Measurements from ENCODE around the gene XK. TPM values are rescaled to one million over a fixed set of nuclear protein-coding genes. Genes with fewer than 3 reads are reported as not detected.

The XK gene
- total and polyA plus RNA-seq, 2 donors (not counting 3 experiments of a cell fraction or from before 2014, with no cell fraction given): 0.03 to 0.07 TPM

DNA sequence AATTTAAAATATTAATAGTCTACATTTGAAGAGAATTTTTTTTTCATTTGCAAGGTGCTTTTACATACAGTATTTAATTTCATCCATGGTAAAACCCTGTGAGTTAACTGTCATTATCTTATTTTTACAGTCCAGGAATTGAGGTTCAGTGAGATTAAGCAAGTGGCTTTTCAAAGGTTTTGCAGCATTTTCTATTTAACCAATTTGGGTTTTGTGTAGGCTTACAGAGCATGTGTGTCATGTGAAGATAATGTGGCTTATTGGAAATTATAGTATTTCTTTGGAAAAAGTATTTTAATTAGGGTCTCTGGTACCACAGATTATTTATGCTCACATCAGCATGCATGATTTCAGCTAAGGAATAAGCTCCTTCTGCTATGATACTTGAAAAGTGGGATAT lies 4.5 kb downstream of the XK start:
- BruUV-seq (replicated peaks): no TSS peak
- H3K4me3 ChIP-seq (replicated peaks in 1 of 3; ENCODE audit: insufficient read depth in 1 of 3, low read depth in 1 of 3, low read length in 3 of 3): no peak overlapping the region
- ChIA-PET CTCF (no interaction called here), POLR2A (no interaction called here)
- H2AFZ ChIP-seq (ENCODE audit: low read depth, low read length): no peak overlapping the region
- no peaks in the 10 kb centered on the region for H3K9me3 ChIP-seq (replicated peaks; ENCODE audit: control insufficient read depth, insufficient read depth, low read length)
- H3K9ac ChIP-seq (replicated peaks; ENCODE audit: extremely low read depth, insufficient read depth, low read length): no peak overlapping the region
- H3K79me2 ChIP-seq (ENCODE audit: control insufficient read depth, insufficient read depth, low read length): no peaks in the 10 kb centered on the region
- H3K27me3 ChIP-seq (ENCODE audit: control insufficient read depth in 2 of 2, insufficient read depth in 2 of 2, low read length in 2 of 2): no peaks in the 10 kb centered on the region
- dilution Hi-C loops (cut with MboI; ENCODE audit: extremely low pct_ligation_motif_present, low sequenced_read_pairs) (no loop called here), intact Hi-C loops (cut with micrococcal nuclease) (no loop called here)
- no peak for TF ChIP-seq POLR2AphosphoS5 (IDR thresholded peaks at IDR 0.05; ENCODE audit: insufficient read depth, low read depth, low read length)
- TF ChIP-seq POLR2A (IDR thresholded peaks at IDR 0.05; ENCODE audit: low read depth, low read length): no peak
- no peak for TF ChIP-seq FOS (IDR thresholded peaks at IDR 0.05; ENCODE audit: borderline replicate concordance, insufficient read depth, low read length)
- TF ChIP-seq CTCF (IDR thresholded peaks at IDR 0.05; ENCODE audit: extremely low read depth in 1 of 2, insufficient read depth in 1 of 2, low read depth in 1 of 2, low read length in 2 of 2): no peak
- TF ChIP-seq JUN (IDR thresholded peaks at IDR 0.05; ENCODE audit: borderline replicate concordance, insufficient read depth, insufficient read length, low read depth): no peak
- no peak for TF ChIP-seq GATA2 (IDR thresholded peaks at IDR 0.05; ENCODE audit: insufficient read depth, insufficient read length, low read depth, low read length)
- H3K9me1 ChIP-seq (replicated peaks; ENCODE audit: control insufficient read depth, extremely low read depth, insufficient read depth, low read length): no peaks in the 10 kb centered on the region
- H3K4me2 ChIP-seq (ENCODE audit: insufficient read depth, low read length): no peak overlapping the region
- no peaks in the 10 kb centered on the region for H3K36me3 ChIP-seq (ENCODE audit: control insufficient read depth in 2 of 2, extremely low read depth in 1 of 2, insufficient read depth in 2 of 2, low read length in 2 of 2)
- FAIRE-seq (no peak), DNase-seq (ENCODE audit: low read depth, low spot score) (no peak)
- no peaks in the 10 kb centered on the region for H4K20me1 ChIP-seq (replicated peaks; ENCODE audit: control insufficient read depth, extremely low read depth, insufficient read depth, low read length)
- no peaks in the 10 kb centered on the region for H3K4me1 ChIP-seq (ENCODE audit: control insufficient read depth, extremely low read depth, insufficient read depth, low read length)
- H3K27ac ChIP-seq (ENCODE audit: insufficient read depth, low read depth, low read length): no peak overlapping the region

DNA sequence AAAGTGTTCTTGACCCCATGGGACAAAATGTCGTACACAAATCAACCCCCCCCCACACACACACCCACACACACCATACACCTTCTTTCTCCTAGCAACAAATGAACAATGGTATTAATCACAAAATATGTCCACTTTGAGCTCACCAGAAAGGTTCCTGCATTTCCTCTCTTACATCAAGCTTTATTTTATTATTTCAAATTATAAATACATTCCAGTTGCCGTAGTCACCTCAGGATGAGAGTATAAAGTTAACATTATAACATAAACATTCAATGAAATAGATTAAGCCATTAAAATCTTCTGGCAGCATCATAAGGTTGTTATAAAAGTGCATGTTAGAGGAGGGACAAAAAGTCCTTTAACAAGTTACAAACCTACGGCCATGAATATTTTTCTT lies 7.3 kb downstream of the XK start:
- no TSS peak for BruUV-seq (replicated peaks)
- Histone ChIP-seq H3K27me3 (ENCODE audit: control insufficient read depth in 2 of 2, insufficient read depth in 2 of 2, low read length in 2 of 2) (no peaks in the 10 kb centered on the region), H3K27ac (ENCODE audit: insufficient read depth, low read depth, low read length) (no peak overlapping the region), H2AFZ (ENCODE audit: low read depth, low read length) (no peak overlapping the region), H3K9ac (replicated peaks; ENCODE audit: extremely low read depth, insufficient read depth, low read length) (no peak overlapping the region), H3K4me2 (ENCODE audit: insufficient read depth, low read length) (no peak overlapping the region), H3K36me3 (ENCODE audit: control insufficient read depth in 2 of 2, extremely low read depth in 1 of 2, insufficient read depth in 2 of 2, low read length in 2 of 2) (no peaks in the 10 kb centered on the region), H3K79me2 (ENCODE audit: control insufficient read depth, insufficient read depth, low read length) (no peaks in the 10 kb centered on the region), H4K20me1 (replicated peaks; ENCODE audit: control insufficient read depth, extremely low read depth, insufficient read depth, low read length) (no peaks in the 10 kb centered on the region), H3K9me3 (replicated peaks; ENCODE audit: control insufficient read depth, insufficient read depth, low read length) (no peaks in the 10 kb centered on the region), H3K4me1 (ENCODE audit: control insufficient read depth, extremely low read depth, insufficient read depth, low read length) (no peaks in the 10 kb centered on the region), H3K4me3 (replicated peaks in 1 of 3; ENCODE audit: insufficient read depth in 1 of 3, low read depth in 1 of 3, low read length in 3 of 3) (no peak overlapping the region), H3K9me1 (replicated peaks; ENCODE audit: control insufficient read depth, extremely low read depth, insufficient read depth, low read length) (no peaks in the 10 kb centered on the region)
- intact Hi-C loops (cut with micrococcal nuclease): no loop called here
- TF ChIP-seq POLR2A (IDR thresholded peaks at IDR 0.05; ENCODE audit: low read depth, low read length): no peak
- no peak for TF ChIP-seq MYC (IDR thresholded peaks at IDR 0.05; ENCODE audit: low read depth, low read length)
- TF ChIP-seq MAX (IDR thresholded peaks at IDR 0.05; ENCODE audit: insufficient read depth, insufficient read length): no peak
- TF ChIP-seq EZH2 (IDR thresholded peaks at IDR 0.05; ENCODE audit: borderline replicate concordance, low read depth, low read length, severe bottlenecking): no peak
- TF ChIP-seq POLR2AphosphoS5 (IDR thresholded peaks at IDR 0.05; ENCODE audit: insufficient read depth, low read depth, low read length): no peak
- no peak for TF ChIP-seq FOS (IDR thresholded peaks at IDR 0.05; ENCODE audit: borderline replicate concordance, insufficient read depth, low read length)
- TF ChIP-seq JUN (IDR thresholded peaks at IDR 0.05; ENCODE audit: borderline replicate concordance, insufficient read depth, insufficient read length, low read depth): no peak
- no peak for TF ChIP-seq GATA2 (IDR thresholded peaks at IDR 0.05; ENCODE audit: insufficient read depth, insufficient read length, low read depth, low read length)
- TF ChIP-seq CTCF (IDR thresholded peaks at IDR 0.05; ENCODE audit: extremely low read depth in 1 of 2, insufficient read depth in 1 of 2, low read depth in 1 of 2, low read length in 2 of 2): no peak
- DNase-seq (ENCODE audit: low read depth, low spot score) (no peak), FAIRE-seq (no peak)
- dilution Hi-C loops (cut with MboI; ENCODE audit: extremely low pct_ligation_motif_present, low sequenced_read_pairs): no loop called here
- ChIA-PET CTCF (no interaction called here), POLR2A (no interaction called here)
